Peyer's patch (tissue), 4 donors: Measurements from ENCODE around the gene CRYGC. TPM values are rescaled to one million over a fixed set of nuclear protein-coding genes. Genes with fewer than 3 reads are reported as not detected.

Experiments used
- DNase-seq, 3 donors: peaks; one replicate each; pipeline ENCODE4 v3.0.0-alpha.2; 2017 to 2019
- H3K27ac ChIP-seq, 4 donors: fragments of 200-600 bp; sonication (generic); one replicate each; pipeline ENCODE4 v1.5.1; 2016 to 2019
- H3K27me3 ChIP-seq, 2 donors: fragments of 200-600 bp; sonication (generic); one replicate each; pipeline ENCODE4 v1.5.1; 2019
- H3K36me3 ChIP-seq, 3 donors: fragments of 200-600 bp; sonication (generic); one replicate each; pipeline ENCODE4 v1.5.1; 2016 to 2019
- H3K4me1 ChIP-seq, 4 donors: fragments of 200-600 bp; sonication (generic); one replicate each; pipeline ENCODE4 v1.5.1; 2016 to 2019
- H3K4me3 ChIP-seq, 4 donors: fragments of 200-600 bp; sonication (generic); 1 replicate in 3 of 4; 2 replicates in 1 of 4; pipeline ENCODE4 v1.5.1; 2016 to 2019; ENCODE audit warnings: mild to moderate bottlenecking in 1 of 4
- H3K9me3 ChIP-seq, 4 donors: fragments of 200-600 bp; sonication (generic); one replicate each; pipeline ENCODE4 v1.5.1; 2016 to 2019; ENCODE audit warnings: mild to moderate bottlenecking in 1 of 4
- CTCF ChIP-seq, 6 experiments: fragments of 450-650 bp in 4 of 6; fragments of 200-600 bp in 2 of 6; sonication (generic) in 1 of 6; IDR thresholded peaks; one replicate each; pipeline ENCODE4 v1.5.1; 2017 to 2019; ENCODE audit warnings: antibody characterized with exemption in 6 of 6, mild to moderate bottlenecking in 3 of 6, moderate library complexity in 1 of 6
- POLR2A ChIP-seq, 2 donors: fragments of 450-650 bp; IDR thresholded peaks; one replicate each; pipeline ENCODE4 v1.5.1; 2017; ENCODE audit warnings: antibody characterized with exemption in 2 of 2, mild to moderate bottlenecking in 2 of 2, moderate library complexity in 2 of 2
- total RNA-seq, 4 donors: library from RNA; depleted of rRNA; stranded (reverse); fragments of >200 nt; gene quantifications; one replicate each; pipeline ENCODE4 v1.1.0, GENCODE V29; 2016

The CRYGC gene
- total RNA-seq, 4 donors from 2014 or later: not detected

GRCh38 chr2:208172125-208172524 lies 42.5 kb upstream of the CRYGC start:
- TF ChIP-seq POLR2A (IDR thresholded peaks at IDR 0.05) (no peak), CTCF (IDR thresholded peaks at IDR 0.05) (no peak)
- Histone ChIP-seq H3K9me3 (no peaks in the 10 kb centered on the region), H3K36me3 (no peaks in the 10 kb centered on the region), H3K4me3 (no peak overlapping the region), H3K4me1 (no peaks in the 10 kb centered on the region), H3K27ac (no peak overlapping the region), H3K27me3 (no peaks in the 10 kb centered on the region)
- DNase-seq: no peak

- H3K36me3 ChIP-seq: no peaks in the 10 kb centered on the region
- TF ChIP-seq CTCF (IDR thresholded peaks at IDR 0.05) (no peak), POLR2A (IDR thresholded peaks at IDR 0.05) (no peak)
- H3K27ac ChIP-seq: no peak overlapping the region
Measured at GRCh38 chr2:208164951-208165755, 35.5 kb upstream of the CRYGC start.

GRCh38 chr2:208163489-208163888 lies 33.9 kb upstream of the CRYGC start, which contains the start of gene CRYGA:
TSS of gene CRYGA (minus strand) at chr2:208163589. CDS start at chr2:208163556, 33 bp downstream.
- TF ChIP-seq CTCF (IDR thresholded peaks at IDR 0.05) (no peak), POLR2A (IDR thresholded peaks at IDR 0.05) (no peak)
- Histone ChIP-seq H3K27me3 (no peaks in the 10 kb centered on the region), H3K9me3 (no peaks in the 10 kb centered on the region), H3K27ac (no peak within 1 kb of the TSS), H3K36me3 (no peaks in the 10 kb centered on the region), H3K4me1 (no peaks in the 10 kb centered on the region), H3K4me3 (no peak within 1 kb of the TSS)
- DNase-seq: no peak

More at GRCh38 chr2:208164951-208165755, 35.5 kb upstream of the CRYGC start:
- DNase-seq: no peak
- Histone ChIP-seq H3K27me3 (no peaks in the 10 kb centered on the region), H3K4me3 (no peak overlapping the region), H3K4me1 (no peaks in the 10 kb centered on the region), H3K9me3 (no peaks in the 10 kb centered on the region)

- Histone ChIP-seq H3K27ac (no peak overlapping the region), H3K4me3 (no peak overlapping the region), H3K9me3 (no peaks in the 10 kb centered on the region), H3K36me3 (no peaks in the 10 kb centered on the region), H3K27me3 (no peaks in the 10 kb centered on the region), H3K4me1 (no peaks in the 10 kb centered on the region)
- TF ChIP-seq POLR2A (IDR thresholded peaks at IDR 0.05): no peak
- TF ChIP-seq CTCF (IDR thresholded peaks at IDR 0.05): no peak
- DNase-seq: no peak
Measured at GRCh38 chr2:208156439-208156838, 26.8 kb upstream of the CRYGC start.

- DNase-seq: no peak
- Histone ChIP-seq H3K4me3 (no peak overlapping the region), H3K27ac (no peak overlapping the region), H3K9me3 (no peaks in the 10 kb centered on the region), H3K4me1 (no peaks in the 10 kb centered on the region), H3K36me3 (no peaks in the 10 kb centered on the region), H3K27me3 (no peaks in the 10 kb centered on the region)
- TF ChIP-seq CTCF (IDR thresholded peaks at IDR 0.05) (no peak), POLR2A (IDR thresholded peaks at IDR 0.05) (no peak)
Measured at GRCh38 chr2:208153156-208153555, 23.5 kb upstream of the CRYGC start.
